Activated CD4-positive, alpha-beta T cell treated with anti-CD3 and anti-CD28 coated beads, Interleukin-2, Interleukin-4, amounts not matched to agents 100 ng/mL and 50 ng/mL, durations not matched to agents 16 hours and 8 hours (primary cell): ENCODE data around the gene SLC48A1.

ENCODE experiments used
- DNase-seq: peaks from one replicate; pipeline ENCODE4 v3.0.0-alpha.2; 2020; ENCODE audit warnings: low spot score

The SLC48A1 gene

DNA sequence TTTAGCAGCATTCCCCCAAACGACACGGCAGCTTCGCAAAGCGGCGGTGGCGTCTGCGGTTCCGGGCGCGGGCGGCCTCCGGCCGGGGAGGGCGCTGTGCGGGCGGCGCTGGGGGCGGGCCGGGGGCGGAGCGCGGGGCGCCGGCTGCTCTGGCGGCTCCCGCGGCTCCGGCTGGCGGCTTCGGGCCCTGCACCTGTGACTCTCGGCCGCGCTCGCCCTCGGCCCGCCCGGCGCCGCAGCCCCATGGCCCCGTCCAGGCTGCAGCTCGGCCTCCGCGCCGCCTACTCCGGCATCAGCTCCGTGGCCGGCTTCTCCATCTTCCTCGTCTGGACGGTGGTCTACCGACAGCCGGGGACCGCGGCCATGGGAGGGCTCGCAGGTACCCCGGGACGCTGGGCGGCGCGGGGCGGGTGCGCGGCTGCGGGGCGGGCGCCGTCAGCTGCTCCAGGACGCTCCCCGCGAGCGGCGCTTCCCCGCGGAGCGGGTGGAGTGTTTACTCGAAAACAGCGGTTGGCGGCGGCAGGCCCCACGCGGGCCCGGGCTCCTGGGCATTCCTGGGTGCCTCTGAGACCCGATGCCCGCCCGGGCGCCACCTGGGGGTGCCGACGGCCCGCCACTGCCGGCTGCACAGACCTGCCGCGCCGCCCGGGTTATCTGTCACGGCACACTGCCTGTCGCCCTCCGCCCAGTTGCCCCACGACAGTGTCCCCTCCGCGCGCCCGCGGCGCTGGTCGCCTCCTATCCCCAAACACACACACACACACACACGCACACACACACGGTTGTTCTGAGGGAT, at the start of gene SLC48A1:
TSS of gene SLC48A1 (plus strand) at position 177 of the 796 bp plus-strand sequence. CDS start at position 244, 67 bp downstream.
- DNase-seq, result peak; percentile 73

DNA sequence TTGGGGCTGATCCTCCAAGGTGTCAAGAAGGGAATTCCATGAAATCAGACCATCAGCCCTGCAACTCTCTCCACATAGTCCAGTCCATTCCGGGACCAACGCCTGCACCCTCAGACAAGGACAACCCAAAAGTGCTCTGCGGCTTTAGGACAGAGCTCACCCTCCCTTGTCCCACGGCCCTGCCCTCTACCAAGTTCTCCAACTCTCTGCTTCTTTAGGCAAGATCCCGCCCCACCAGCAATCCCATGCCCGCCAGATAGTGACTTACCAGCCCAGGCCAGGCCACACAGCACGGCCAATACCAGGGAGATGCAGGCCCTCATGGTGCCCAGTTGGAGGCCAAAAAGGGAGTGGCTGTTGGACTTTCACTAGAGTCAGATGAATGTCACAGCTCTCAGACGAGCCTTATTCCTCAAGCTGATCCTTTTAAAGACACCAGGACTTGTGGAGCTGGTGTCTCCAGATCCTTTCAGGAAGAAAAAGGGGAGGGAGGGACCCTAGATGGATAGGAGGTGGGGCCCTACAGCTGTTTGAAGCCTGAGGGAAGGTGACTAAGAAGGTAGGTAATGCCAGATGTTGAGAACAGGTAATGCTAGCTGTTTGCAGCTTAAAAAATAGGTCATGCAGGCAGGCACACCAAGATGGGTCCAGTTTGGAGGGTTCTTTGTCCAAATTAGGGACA, 47.8 kb upstream of the SLC48A1 start, which contains the start of gene ENDOU:
TSS of gene ENDOU (minus strand) at position 400 of the 682 bp plus-strand sequence. CDS start at position 323, 77 bp downstream.
- no peak for DNase-seq

DNA sequence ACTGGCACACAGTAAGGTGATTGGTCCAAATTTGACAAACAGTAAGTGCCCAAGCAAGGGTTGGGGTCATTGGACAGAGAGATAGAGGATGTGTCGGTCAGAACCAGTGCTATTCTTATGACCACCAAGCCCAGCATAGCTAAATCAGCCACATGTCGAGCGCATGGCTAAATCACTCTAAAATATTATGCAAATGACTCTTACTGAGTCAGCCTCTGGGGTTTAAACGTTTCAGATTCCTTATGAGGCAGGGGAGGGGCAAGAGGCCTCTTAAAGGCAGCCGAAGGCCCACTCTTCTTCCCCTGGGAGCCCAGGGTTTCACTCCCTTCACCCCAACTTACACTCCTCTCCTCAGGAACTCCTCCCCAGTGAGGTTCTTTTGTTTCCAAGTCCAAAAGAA, 47.1 kb upstream of the SLC48A1 start:
- DNase-seq, result no peak

DNA sequence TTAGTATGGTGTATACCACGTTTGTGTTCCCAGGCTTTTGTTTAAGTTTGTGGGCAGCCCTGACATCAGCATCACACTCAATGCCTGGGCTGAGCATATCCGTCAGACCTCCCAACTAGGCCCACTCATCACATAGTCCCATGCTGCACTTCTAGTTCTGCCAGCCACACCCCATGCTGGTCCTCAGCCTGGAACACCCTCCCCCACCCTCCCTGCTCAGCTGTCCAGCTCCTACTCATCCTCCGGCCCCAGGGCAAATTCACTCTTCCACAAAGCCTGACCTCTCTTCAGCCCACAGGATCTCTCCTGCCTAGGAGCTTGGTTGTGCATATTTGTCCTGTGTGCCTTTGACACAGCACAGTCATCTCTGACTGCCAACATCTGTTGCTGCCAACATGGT, 43.8 kb upstream of the SLC48A1 start:
- no peak for DNase-seq

DNA sequence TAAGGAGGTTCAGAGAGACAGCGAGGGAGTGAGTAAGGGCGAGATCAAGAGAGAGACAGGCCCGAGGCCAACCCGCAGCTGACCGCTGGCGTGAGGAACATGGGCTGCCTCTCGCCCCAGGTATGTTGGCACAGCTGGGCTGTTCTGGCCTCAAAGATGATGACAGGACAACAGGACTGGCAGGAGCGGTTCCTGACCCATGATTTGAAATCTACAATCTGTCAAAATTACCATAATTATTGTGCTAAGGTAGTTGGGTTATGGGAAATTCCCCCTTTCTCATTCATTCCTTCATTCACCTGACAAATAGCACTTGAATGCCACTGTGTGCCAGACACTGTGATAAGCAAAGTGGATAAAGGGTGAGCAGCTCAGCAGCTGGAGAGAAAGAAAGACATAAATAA, 42.7 kb upstream of the SLC48A1 start:
- no peak for DNase-seq

DNA sequence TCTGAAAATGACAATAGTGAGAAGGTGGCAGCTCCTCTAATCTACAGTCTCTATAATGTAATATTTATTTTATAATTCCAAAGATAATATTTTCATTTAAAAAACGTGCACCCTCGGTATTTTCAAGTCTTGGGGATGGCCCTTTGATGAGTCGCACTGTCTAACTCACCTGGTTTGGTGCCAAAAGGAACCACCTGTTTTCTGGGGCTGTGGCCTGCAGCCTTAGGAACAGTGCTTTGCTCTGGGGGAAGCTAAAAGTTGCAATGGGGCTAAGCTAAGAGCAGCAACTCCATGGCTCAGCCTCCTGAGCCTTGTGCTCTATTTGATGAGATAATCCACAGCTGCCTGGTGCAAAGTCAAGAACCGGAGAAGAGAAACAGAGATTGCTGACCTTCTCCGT, 41.3 kb upstream of the SLC48A1 start:
- no peak for DNase-seq

DNA sequence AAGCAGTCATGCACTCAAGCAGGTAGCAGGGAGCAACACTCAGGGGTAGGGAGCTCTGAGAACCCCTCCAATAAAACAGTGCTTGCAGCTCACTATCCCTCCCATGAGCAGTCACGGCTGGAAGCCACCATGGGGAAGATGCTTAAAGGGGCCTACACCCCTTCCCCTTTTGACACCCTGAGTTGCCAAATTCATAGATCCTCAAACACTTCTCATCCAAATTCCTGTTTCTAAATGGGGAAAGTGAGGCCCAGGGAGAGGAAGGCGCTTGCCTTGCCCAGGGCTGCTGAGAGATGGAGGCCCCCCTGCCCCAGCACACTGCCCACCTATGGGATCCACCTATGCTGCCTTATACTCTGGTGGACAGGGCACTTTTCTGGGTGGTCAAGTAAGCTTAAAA, 40.5 kb upstream of the SLC48A1 start:
- DNase-seq, result no peak

DNA sequence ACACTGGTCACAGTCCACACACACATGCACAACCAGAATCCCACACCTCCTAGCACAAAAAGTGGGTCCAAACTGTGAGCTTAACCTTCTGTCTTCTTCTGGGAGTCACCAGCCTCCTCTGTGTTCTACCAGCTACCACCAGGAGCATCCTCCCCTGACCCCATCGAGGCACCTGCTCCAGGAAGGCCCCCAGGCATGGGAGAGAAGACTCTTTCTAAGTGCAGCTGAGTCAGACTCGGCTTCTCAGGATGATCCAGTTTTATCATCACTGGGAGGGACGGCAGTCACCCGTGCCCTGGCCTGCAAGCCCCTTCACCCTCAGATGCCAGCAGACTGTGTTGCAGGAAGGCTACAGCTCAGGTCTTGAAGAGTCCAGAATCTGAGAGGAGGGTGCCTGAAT, 39.9 kb upstream of the SLC48A1 start:
- DNase-seq, result no peak

DNA sequence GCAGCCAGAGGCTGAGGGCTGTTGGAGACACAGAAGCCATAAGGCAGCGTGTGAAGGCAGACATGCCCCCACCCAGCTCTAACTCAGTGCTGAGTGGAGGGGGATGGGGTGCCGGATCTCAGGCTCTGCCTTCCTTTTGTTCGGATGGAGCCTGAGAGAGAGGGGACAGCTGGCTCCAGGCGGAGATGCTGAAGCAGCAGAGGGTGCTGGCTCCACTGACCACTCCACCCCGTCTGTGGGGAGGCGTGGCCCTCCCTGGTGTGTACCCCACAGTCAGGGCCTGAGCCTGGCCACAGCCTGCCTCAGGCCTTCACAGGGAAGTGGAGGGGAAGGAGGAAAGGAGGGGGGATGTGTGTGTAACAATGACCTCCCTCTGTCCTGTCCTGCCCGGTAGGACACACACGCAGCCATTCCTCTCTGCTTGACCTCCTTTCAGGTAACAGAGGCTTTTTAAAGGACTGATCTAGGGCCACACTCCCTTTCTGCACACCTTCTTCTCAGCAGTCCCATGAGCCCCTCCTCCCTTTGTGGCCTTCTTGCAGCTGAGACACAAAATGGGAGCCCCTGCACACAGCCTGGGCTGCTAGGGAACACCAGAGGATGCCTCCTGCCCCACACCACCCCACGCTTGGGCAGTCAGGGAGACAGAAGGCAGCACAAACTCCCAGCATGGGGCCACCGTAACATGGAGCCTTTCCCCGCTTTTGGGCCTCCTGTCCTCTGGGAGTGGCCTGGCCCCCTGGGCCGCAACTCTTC, 38.1 kb upstream of the SLC48A1 start:
- no peak for DNase-seq

DNA sequence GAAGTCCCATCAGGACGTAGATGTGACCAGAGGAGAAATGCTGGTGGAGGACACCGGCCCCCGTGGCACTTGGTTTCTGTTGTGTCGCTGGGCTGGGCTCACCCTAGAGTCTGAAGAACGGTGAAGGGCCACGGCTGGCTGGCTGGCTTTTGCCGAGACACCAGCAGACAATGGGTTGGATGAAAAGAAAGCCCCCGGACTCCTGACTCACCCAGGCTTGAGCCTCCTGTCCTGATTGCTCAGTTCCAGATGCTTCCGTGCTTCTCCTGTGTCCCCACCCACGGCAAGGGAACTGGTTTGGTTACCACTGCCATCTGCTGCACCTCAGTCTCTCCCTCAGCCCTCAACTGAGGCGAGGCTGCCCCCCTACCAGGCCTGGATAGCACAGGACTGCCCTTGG, 37.4 kb upstream of the SLC48A1 start:
- DNase-seq, result no peak

DNA sequence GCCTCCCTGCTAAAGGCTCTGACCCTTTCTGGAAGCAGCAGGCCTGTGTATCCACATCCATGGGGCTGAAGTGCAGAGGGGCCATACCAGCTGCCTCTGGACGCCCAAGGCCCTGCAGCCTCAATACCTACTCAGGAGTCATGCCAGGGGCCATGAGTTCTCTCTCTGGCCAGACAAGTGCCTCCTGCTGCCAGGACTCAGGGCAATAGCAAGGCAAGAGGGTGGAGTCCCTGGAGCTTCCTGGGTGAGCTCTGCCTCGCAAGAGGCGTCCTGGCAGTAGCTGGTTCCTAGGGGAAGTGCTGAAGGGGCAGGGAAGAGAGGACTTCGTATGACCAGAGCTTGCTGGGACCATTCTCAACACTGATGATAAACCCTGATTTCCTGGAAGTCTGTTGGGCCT, 36.8 kb upstream of the SLC48A1 start:
- no peak for DNase-seq

DNA sequence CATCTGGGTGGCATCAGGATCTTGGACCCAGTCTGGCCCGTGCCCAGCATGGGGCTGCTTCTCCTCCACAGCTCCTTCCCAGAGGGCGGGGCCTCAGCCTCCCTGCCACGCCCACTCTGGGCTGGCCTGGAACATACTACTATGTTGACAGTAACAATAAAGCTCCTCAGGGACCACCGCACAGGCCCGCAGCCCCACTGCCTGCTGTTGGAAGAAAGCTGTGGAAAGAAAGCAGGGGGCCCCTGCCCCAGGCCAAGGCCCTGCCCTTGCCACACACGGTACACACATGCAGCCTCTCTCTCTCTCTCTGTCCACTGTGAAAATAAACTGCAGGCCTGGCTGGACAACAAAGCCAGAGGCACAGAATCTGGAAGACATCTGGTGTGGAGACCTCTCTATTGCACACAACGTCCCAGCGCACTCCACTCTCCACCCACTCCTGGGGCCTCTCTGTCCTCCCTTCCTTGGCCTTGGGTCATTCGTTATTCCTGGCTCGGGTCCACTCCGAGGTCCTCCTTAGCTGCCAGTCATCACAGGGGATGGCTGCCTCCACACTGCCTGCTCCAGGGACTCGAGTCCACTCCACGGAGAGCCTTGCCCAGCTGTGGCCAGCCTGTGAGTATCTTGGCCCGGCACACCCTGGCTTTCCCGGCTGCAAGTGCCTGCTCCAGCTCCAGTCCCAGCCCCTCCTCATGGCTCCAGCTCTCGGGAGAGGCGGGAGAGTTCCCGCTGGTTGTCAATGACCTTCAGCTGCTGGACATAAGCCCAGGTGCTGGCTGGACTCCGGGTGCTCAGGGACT, 36.0 kb upstream of the SLC48A1 start:
- DNase-seq, result no peak

DNA sequence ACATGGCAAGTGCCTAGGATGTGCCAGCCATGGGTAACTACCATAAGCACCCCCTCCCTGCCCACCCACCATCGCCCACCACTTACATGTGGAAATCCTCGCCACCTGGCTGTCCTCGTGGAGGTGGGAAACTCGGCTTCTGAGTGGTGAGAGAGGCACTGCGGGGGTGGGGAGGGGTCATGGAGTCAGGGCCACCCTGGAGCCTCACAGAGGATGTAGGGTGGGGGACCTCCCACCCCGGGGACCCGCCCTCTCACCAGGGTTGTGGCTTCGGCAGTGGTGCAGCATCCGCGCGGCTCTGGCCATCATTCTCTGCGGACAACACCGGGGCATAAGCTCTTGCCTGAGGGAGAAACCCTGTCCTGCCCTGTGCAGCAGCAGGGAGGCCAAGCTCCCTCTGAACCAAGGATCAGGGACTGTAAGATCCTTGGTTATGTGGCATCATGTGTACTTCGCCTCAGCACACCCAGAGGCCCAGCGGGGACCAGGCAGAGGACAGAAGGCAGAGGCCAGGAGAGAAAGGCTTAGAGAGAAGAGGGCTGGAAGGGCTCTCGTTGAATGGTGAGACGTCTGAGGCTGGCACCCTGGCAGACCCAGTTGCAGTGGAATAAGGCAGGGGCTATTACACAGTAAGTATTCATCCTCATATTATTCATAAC, 35.0 kb upstream of the SLC48A1 start:
- no peak for DNase-seq

DNA sequence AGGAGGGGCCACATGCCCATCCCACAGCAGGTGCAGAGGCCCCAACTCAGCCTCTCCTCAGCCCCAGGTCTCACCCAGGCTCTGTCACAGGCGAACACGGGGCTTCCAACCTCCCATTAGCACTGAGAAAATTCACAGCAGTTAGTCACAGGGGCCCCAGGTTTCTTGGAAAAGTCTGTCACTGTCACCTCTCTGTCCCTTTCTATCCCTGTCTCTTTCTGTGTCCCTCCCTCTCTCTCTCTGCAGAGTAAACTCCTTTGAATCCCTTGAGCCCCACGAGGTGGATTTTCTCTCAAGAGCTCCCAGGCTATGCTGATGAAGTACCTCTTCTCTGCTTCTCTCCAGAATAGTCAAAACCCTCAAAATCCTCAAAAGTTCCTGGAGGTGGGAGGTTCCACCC, 33.7 kb upstream of the SLC48A1 start:
- DNase-seq, result no peak

DNA sequence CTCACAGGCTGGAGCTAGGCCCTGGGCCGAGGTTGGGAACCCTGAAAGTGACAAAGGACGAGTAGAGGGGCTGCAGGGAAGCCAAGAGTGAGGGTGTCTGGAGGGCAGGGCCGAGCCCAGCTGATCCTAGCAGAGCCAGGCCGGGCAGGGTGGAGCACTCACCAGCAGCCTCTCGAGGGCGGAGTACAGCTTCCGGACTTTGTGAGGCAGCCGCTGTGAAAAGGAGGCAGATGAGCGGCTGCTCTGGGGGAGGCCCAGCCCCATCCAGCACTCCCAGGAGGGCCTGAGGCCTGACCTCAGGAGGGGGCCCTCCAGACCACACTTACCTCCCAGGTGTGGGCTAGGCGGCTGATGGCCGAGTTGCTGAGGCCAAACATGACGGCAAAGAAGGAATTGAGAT, 33.1 kb upstream of the SLC48A1 start:
- DNase-seq, result no peak

DNA sequence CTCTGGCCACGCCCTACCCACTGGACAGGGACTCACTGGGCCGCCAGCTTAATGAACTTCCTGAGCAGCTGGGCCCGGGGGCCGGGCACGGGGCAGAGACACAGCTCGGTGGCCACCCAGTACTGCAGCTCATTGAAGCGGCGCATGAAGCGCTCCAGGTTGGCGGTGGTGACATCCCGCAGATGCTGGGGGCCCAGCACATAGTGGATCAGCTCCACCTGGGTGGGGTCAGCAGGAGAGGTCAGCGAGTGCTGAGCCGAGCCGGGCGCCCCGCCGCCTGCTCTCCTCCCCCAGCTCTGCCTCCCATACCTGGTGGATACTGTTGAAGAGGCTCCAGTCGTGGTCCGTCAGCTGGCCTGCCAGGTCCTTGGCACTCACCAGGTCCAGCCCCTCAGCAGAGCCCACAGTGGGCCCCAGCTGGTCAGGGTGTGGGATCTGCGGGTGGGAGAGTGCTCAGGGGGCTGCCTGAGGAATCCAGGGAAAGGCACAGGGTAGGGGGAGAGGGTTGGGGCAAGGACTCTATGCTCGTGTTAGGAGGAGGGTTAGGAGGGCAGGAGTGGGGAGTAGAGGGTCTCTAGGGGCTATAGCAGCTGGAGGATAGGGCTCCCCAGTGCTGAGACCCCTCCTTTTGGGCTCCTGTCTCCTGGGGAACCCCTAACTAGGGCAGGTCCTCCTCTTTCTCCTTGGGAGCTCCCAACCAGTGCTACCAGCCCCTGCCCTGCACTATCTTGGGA, 32.3 kb upstream of the SLC48A1 start:
- no peak for DNase-seq

DNA sequence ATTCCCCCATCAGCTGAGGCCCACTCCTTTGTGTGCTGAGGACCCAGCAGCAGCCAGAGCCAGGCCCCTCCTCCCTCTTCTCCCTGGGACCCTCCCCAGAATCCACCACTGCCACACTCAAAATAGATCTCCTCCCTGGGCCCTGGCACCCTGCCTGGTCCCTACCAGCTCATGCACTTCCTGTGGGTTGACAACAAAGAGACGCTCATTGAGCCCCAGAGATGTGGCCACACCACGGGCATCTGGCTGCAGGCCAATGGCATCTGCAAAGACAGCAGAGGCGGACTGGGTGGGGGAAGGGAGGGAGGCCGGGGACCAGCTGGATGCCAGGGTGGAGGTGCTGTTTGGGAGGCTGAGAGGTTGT, 31.7 kb upstream of the SLC48A1 start:
- peak; percentile 26 for DNase-seq

DNA sequence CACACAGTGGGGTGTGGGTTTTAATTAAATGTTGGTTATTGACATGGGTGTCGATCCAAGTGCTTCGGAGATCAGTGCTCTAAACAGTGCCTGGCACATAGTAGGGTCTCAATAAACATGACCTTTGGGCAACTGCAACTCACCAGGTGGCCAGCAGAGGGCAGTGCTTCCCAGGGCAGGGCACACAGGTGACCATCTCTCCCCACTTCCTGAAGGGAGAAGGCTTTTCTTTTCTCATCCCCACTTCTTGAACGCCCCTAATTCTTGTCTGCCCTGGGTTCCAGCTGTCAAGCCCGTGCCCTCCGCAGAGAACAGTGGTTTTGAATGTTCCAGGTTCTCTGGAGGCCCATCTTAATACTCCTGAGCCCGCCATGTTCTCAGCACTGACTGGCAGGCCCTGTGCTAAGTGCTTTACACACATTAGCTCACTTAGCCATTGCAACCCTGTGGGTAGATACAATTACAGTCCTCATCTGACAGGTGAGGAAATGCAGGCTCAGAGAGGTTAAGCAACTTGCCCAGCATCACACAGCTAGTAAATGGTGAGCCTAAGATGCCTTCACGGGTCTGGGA, 30.7 kb upstream of the SLC48A1 start:
- peak; percentile 78 for DNase-seq

DNA sequence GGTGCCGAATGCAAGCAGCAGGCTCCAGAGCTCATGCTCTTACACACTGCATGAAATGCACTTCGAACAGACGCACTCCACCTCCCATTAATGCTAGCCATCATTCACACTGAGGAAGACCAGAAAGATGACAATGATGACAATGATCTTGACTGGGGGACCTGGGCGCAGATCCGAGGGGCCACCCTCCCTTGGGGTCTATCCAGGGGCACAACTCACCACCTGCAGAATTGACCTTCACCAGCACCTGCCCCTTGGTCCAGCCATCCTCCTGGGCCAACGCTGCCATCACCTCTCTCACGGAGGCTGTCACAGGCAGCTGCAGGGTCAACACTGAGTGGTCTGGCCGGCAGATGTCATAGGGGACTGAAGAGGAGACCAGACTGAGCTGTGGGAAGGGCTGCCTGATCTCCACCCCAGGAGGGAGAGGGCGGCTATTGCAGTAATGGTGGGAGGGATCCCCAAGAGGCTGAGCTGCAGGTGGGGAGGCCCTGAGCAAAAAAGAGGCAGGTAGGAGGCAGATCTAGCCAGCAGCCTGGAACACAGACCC, 29.7 kb upstream of the SLC48A1 start:
- DNase-seq, result no peak

DNA sequence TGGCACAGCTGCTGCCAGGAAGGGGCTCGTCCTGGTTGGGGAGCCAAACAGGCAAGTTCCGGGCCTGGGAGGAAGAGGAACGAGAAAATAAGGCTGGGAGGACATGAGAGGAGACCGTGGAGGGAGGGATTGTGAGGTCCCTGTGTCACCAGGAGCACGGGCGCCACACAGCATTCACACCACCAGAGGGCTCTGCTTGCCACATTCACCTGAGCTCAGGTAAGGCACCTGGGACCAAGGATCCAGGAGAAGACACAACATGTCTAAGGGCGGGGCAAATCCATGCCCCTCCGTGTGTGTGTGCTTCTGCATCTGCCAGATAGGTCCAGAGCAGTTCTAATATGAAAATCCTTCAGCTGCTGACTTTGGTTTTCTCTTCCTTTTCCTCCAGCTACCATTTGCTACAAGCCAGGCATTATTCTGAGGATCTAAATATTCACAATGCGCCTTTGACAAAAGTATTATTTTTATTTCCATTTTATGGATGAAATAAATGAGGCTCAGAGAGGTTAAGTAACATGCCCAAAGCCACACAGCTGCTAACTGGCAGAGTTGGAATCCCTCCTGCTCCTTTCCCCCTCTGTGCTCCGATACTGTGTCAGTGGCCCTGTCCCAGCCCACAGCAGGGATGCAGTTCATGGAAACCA, 28.9 kb upstream of the SLC48A1 start:
- DNase-seq, result peak; percentile 15
